HEK293 (cell line): Measurements from ENCODE around the gene CYP17A1.

ENCODE experiments used
- CTCF ChIA-PET: fragments of 350-600 bp; formaldehyde crosslinking; extraction: SDS; loops from one replicate; lab custom pipeline; 2021; ENCODE audit warnings: antibody characterized with exemption; lab: Yijun Ruan, JAX
- POLR2A ChIA-PET: fragments of 300-600 bp; formaldehyde crosslinking; extraction: SDS; loops from one replicate; lab custom pipeline; 2020; ENCODE audit warnings: antibody characterized with exemption, inconsistent platforms; lab: Yijun Ruan, JAX
- H3K27ac ChIP-seq: fragments of 200-500 bp; sonication (Bioruptor generic); 2 replicates; pipeline ENCODE4 v1.5.1; 2014; ENCODE audit warnings: low read depth, low read length, control low read depth, inconsistent platforms; ENCODE audit errors: extremely low read depth
- H3K36me3 ChIP-seq, 2 experiments: fragments of 200-500 bp in 1 of 2; sonication (Bioruptor generic) in 1 of 2; 1 replicate in 1 of 2; 2 replicates in 1 of 2; pipeline ENCODE4 v1.5.1; 2014 to 2017; ENCODE audit warnings: inconsistent platforms in 2 of 2, low read length in 2 of 2; ENCODE audit not compliant: control insufficient read depth in 2 of 2, insufficient read depth in 1 of 2
- H3K4me1 ChIP-seq: fragments of 200-500 bp; sonication (Bioruptor generic); 2 replicates; pipeline ENCODE4 v1.5.1; 2014; ENCODE audit warnings: mild to moderate bottlenecking, low read length, inconsistent platforms; ENCODE audit not compliant: control insufficient read depth, insufficient read depth
- H3K4me3 ChIP-seq: 2 replicates; pipeline ENCODE4 v1.5.1; 2011; ENCODE audit warnings: low read depth, mild to moderate bottlenecking, control low read depth, low read length, moderate library complexity
- H3K9me3 ChIP-seq: fragments of 200-500 bp; sonication (Bioruptor generic); 2 replicates; pipeline ENCODE4 v1.5.1; 2014; ENCODE audit warnings: low read depth, low read length, inconsistent platforms; ENCODE audit not compliant: control insufficient read depth, insufficient read depth
- BCL11B ChIP-seq: fragments of 450-650 bp; formaldehyde crosslinking; IDR thresholded peaks from 2 replicates; pipeline ENCODE4 v1.5.1; 2016; ENCODE audit warnings: low read depth, missing biosample characterization, missing genetic modification characterization
- FEZF1 ChIP-seq: fragments of 450-650 bp; formaldehyde crosslinking; IDR thresholded peaks from 2 replicates; pipeline ENCODE4 v1.5.1; 2016; ENCODE audit warnings: missing biosample characterization, missing genetic modification characterization
- HOXA7 ChIP-seq: sonication (generic); formaldehyde crosslinking; IDR thresholded peaks from 2 replicates; pipeline ENCODE4 v1.8.1; 2022; ENCODE audit warnings: missing genetic modification reagents, borderline replicate concordance
- HOXD13 ChIP-seq: sonication (generic); formaldehyde crosslinking; IDR thresholded peaks from 2 replicates; pipeline ENCODE4 v1.8.0; 2022; ENCODE audit warnings: missing genetic modification reagents, borderline replicate concordance
- INSM2 ChIP-seq: fragments of 450-650 bp; formaldehyde crosslinking; IDR thresholded peaks from 2 replicates; pipeline ENCODE4 v1.5.1; 2016; ENCODE audit warnings: missing biosample characterization, missing genetic modification characterization
- KLF16 ChIP-seq: fragments of 450-650 bp; formaldehyde crosslinking; IDR thresholded peaks from 2 replicates; pipeline ENCODE4 v1.5.1; 2017; ENCODE audit warnings: missing biosample characterization, missing genetic modification characterization
- OVOL3 ChIP-seq: fragments of 450-650 bp; formaldehyde crosslinking; IDR thresholded peaks from 2 replicates; pipeline ENCODE4 v1.5.1; 2016; ENCODE audit warnings: missing biosample characterization, missing genetic modification characterization
- SCRT1 ChIP-seq: fragments of 450-650 bp; formaldehyde crosslinking; IDR thresholded peaks from 2 replicates; pipeline ENCODE4 v1.5.1; 2016; ENCODE audit warnings: missing biosample characterization, missing genetic modification characterization, borderline replicate concordance
- YY1 ChIP-seq: fragments of 450-650 bp; formaldehyde crosslinking; IDR thresholded peaks from 2 replicates; pipeline ENCODE4 v1.5.1; 2018; ENCODE audit warnings: missing biosample characterization, missing genetic modification characterization
- ZBTB21 ChIP-seq: fragments of 450-650 bp; formaldehyde crosslinking; IDR thresholded peaks from 2 replicates; pipeline ENCODE4 v1.5.1; 2017; ENCODE audit warnings: missing biosample characterization, missing genetic modification characterization
- ZBTB48 ChIP-seq: fragments of 450-650 bp; formaldehyde crosslinking; IDR thresholded peaks from 2 replicates; pipeline ENCODE4 v1.5.1; 2016; ENCODE audit warnings: missing biosample characterization, missing genetic modification characterization
- ZEB2 ChIP-seq: fragments of 450-650 bp; formaldehyde crosslinking; IDR thresholded peaks from 2 replicates; pipeline ENCODE4 v1.5.1; 2016; ENCODE audit warnings: missing biosample characterization, missing genetic modification characterization
- ZNF121 ChIP-seq: fragments of 450-650 bp; formaldehyde crosslinking; IDR thresholded peaks from 2 replicates; pipeline ENCODE4 v1.5.1; 2016; ENCODE audit warnings: missing biosample characterization, missing genetic modification characterization
- ZNF169 ChIP-seq: fragments of 450-650 bp; formaldehyde crosslinking; IDR thresholded peaks from 2 replicates; pipeline ENCODE4 v1.5.1; 2016; ENCODE audit warnings: missing biosample characterization, missing genetic modification characterization
- ZNF174 ChIP-seq: fragments of 450-650 bp; formaldehyde crosslinking; IDR thresholded peaks from 2 replicates; pipeline ENCODE4 v1.5.0; 2017; ENCODE audit warnings: missing biosample characterization, mild to moderate bottlenecking, missing genetic modification characterization
- ZNF19 ChIP-seq: fragments of 450-650 bp; formaldehyde crosslinking; IDR thresholded peaks from 2 replicates; pipeline ENCODE4; 2016; ENCODE audit warnings: missing biosample characterization, missing genetic modification characterization, low read depth
- ZNF274 ChIP-seq, 2 experiments: fragments of 200-500 bp in 1 of 2; fragments of 450-650 bp in 1 of 2; sonication (Bioruptor generic) in 1 of 2; formaldehyde crosslinking in 1 of 2; IDR thresholded peaks; 2 replicates each; pipeline versions ENCODE4 v1.5.1 to v1.6.1; 2014 to 2016; ENCODE audit warnings: borderline replicate concordance in 1 of 2, inconsistent platforms in 1 of 2, low read length in 1 of 2, missing biosample characterization in 1 of 2, missing genetic modification characterization in 1 of 2
- ZNF354C ChIP-seq: fragments of 450-650 bp; formaldehyde crosslinking; IDR thresholded peaks from 2 replicates; pipeline ENCODE4 v1.5.1; 2016; ENCODE audit warnings: missing biosample characterization, missing genetic modification characterization, low read depth, borderline replicate concordance
- ZNF366 ChIP-seq: fragments of 450-650 bp; formaldehyde crosslinking; conservative IDR thresholded peaks from 2 replicates; pipeline ENCODE4 v1.5.1; 2016; ENCODE audit warnings: missing biosample characterization, missing genetic modification characterization
- ZNF433 ChIP-seq: fragments of 450-650 bp; formaldehyde crosslinking; IDR thresholded peaks from 2 replicates; pipeline ENCODE4 v1.5.1; 2016; ENCODE audit warnings: missing biosample characterization, missing genetic modification characterization, low read depth
- ZNF530 ChIP-seq: fragments of 450-650 bp; formaldehyde crosslinking; IDR thresholded peaks from 2 replicates; pipeline ENCODE4 v1.5.1; 2016; ENCODE audit warnings: low read depth, missing biosample characterization, missing genetic modification characterization
- ZNF560 ChIP-seq: fragments of 450-650 bp; formaldehyde crosslinking; IDR thresholded peaks from 2 replicates; pipeline ENCODE4 v1.5.1; 2017; ENCODE audit warnings: missing biosample characterization, missing genetic modification characterization, borderline replicate concordance
- ZNF670 ChIP-seq: fragments of 450-650 bp; formaldehyde crosslinking; IDR thresholded peaks from 2 replicates; pipeline ENCODE4 v1.5.1; 2016; ENCODE audit warnings: missing biosample characterization, missing genetic modification characterization, low read depth
- ZNF707 ChIP-seq: fragments of 450-650 bp; formaldehyde crosslinking; IDR thresholded peaks from 2 replicates; pipeline ENCODE4 v1.5.1; 2016; ENCODE audit warnings: missing biosample characterization, missing genetic modification characterization
- ZNF830 ChIP-seq: fragments of 450-650 bp; IDR thresholded peaks from 2 replicates; pipeline ENCODE4 v1.5.0; 2018; ENCODE audit warnings: missing biosample characterization, missing genetic modification characterization, low read depth, mild to moderate bottlenecking, moderate library complexity
- TF ChIP-seq, protein P1 (sequence below): fragments of 450-650 bp; formaldehyde crosslinking; IDR thresholded peaks from 2 replicates; pipeline ENCODE4 v1.5.1; 2016; ENCODE audit warnings: missing biosample characterization, missing genetic modification characterization
- TF ChIP-seq, protein P2 (sequence below): IDR thresholded peaks from 2 replicates; pipeline ENCODE4 v1.6.1; 2011; ENCODE audit warnings: mild to moderate bottlenecking, low read depth, low read length, borderline replicate concordance

The CYP17A1 gene

DNA sequence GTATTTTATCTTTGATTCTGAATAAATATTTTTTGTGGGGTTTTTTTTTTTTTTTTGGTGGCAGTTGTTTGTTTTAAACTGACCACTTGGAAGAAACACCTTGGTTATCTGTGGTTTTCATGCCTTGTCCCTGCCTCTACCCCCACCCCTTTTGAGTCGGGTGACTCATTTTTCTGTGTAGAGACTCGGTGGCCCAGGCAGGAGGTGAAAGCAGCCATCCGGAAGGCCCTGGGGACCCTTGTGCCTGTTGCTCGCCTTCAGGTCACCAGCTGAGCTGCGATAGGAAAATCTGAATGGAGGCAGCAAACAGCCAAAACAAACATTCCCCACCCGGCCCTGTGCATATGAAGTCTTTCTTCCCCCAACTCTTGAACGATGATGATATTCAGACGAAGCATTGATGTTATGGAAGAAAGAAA is 22.8 kb downstream of the CYP17A1 start (continued):
- TF ChIP-seq ZNF121 (tag by site-specific recombination): no peak
- no peak for TF ChIP-seq ZBTB48 (tag by site-specific recombination)
- no peak for TF ChIP-seq ZNF560
- TF ChIP-seq ZNF169 (tag by site-specific recombination): no peak
- TF ChIP-seq ZNF670 (tag by site-specific recombination): no peak
- TF ChIP-seq ZNF19: no peak
- no peak for TF ChIP-seq BCL11B
- TF ChIP-seq ZNF830 (tag by site-specific recombination): no peak
- TF ChIP-seq ZNF354C (tag by site-specific recombination): no peak
- TF ChIP-seq INSM2 (tag by site-specific recombination): no peak
- peak; percentile 41; the same call in 1 of the 2 replicates for TF ChIP-seq FEZF1 (tag by site-specific recombination)
- TF ChIP-seq HOXA7 (CRISPR knock-in tag): no peak
- TF ChIP-seq, all 188 proteins: peak for 5

GRCh38 chr10:102813734-102814452 is 23.3 kb downstream of the CYP17A1 start:
- TF ChIP-seq ZNF530 (no peak), HOXD13 (CRISPR knock-in tag) (no peak), ZNF174 (no peak), ZBTB21 (tag by site-specific recombination) (no peak), ZNF274 (IDR thresholded peaks at IDR 0.05; ENCODE audit: low read length) (no peak), ZNF274 (tag by site-specific recombination; IDR thresholded peaks at IDR 0.05; ENCODE audit: borderline replicate concordance) (no peak), OVOL3 (tag by site-specific recombination) (no peak), KLF16 (no peak)
- TF ChIP-seq, protein P1, sequence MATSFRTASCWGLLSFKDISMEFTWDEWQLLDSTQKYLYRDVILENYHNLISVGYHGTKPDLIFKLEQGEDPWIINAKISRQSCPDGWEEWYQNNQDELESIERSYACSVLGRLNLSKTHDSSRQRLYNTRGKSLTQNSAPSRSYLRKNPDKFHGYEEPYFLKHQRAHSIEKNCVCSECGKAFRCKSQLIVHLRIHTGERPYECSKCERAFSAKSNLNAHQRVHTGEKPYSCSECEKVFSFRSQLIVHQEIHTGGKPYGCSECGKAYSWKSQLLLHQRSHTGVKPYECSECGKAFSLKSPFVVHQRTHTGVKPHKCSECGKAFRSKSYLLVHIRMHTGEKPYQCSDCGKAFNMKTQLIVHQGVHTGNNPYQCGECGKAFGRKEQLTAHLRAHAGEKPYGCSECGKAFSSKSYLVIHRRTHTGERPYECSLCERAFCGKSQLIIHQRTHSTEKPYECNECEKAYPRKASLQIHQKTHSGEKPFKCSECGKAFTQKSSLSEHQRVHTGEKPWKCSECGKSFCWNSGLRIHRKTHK (tag by site-specific recombination): no peak
- Histone ChIP-seq H3K9me3 (no peaks in the 10 kb centered on the region), H3K4me1 (peaks cover 11% of the 10 kb centered on the region), H3K36me3 (peaks cover 4 to 43% of the 10 kb centered on the region in 2 experiments; a peak in 2 of 3 replicates), H3K4me3 (no peak overlapping the region), H3K27ac (no peak overlapping the region)
- CTCF ChIA-PET: no interaction called here
- POLR2A ChIA-PET: interaction anchor here (0.8 kb wide), 1 partner anchor 16 kb away, joined by 3 read pairs; no protein-coding TSS in a partner anchor

- Histone ChIP-seq H3K4me3 (no peak overlapping the region), H3K27ac (no peak overlapping the region), H3K9me3 (no peaks in the 10 kb centered on the region), H3K36me3 (peaks cover 4 to 43% of the 10 kb centered on the region in 2 experiments; a peak in 2 of 3 replicates), H3K4me1 (peaks cover 11% of the 10 kb centered on the region)
- ChIA-PET CTCF (no interaction called here), POLR2A (interaction anchor here (1.0 kb wide), 1 partner anchor 21 kb away, joined by 3 read pairs; no protein-coding TSS in a partner anchor)
- TF ChIP-seq OVOL3 (tag by site-specific recombination) (no peak), YY1 (no peak), SCRT1 (tag by site-specific recombination) (no peak), ZEB2 (tag by site-specific recombination) (no peak), ZNF707 (tag by site-specific recombination) (no peak), ZNF433 (tag by site-specific recombination) (no peak), ZNF366 (tag by site-specific recombination) (no peak)
- TF ChIP-seq, protein P2, sequence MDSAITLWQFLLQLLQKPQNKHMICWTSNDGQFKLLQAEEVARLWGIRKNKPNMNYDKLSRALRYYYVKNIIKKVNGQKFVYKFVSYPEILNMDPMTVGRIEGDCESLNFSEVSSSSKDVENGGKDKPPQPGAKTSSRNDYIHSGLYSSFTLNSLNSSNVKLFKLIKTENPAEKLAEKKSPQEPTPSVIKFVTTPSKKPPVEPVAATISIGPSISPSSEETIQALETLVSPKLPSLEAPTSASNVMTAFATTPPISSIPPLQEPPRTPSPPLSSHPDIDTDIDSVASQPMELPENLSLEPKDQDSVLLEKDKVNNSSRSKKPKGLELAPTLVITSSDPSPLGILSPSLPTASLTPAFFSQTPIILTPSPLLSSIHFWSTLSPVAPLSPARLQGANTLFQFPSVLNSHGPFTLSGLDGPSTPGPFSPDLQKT: no peak
Observed at GRCh38 chr10:102813017-102813541, 24.1 kb downstream of the CYP17A1 start.
